Activated CD4-positive, alpha-beta T cell treated with anti-CD3 and anti-CD28 coated beads, Interleukin-2, amount 10 ng/mL, durations not matched to agents 7 days and 5 days (primary cell): ENCODE measurements around the gene OPA1. TPM values are rescaled to one million over a fixed set of nuclear protein-coding genes. Genes with fewer than 3 reads are reported as not detected.
"Not testable (repeated sequence)": the region's sequence is repeated elsewhere in the genome, so short reads cannot be mapped to it uniquely, and the experiment has no call there.

Experiments used
- CTCF ChIA-PET: fragments of 350-600 bp; sonication (Branson Sonifier 250); formaldehyde crosslinking; loops from one replicate; lab custom pipeline; 2021; ENCODE audit warnings: antibody characterized with exemption; lab: Charles Lee
- POLR2A ChIA-PET: fragments of 350-600 bp; sonication (Branson Sonifier 250); formaldehyde crosslinking; loops from one replicate; lab custom pipeline; 2021; ENCODE audit warnings: antibody characterized with exemption; lab: Charles Lee
- DNase-seq: peaks from one replicate; pipeline ENCODE4 v3.0.0-alpha.2; 2020
- H3K27ac Mint-ChIP-seq: one replicate; pipeline ENCODE4 v1.8.0; 2021; ENCODE audit warnings: mild to moderate bottlenecking, moderate library complexity, mixed read lengths
- H3K27me3 Mint-ChIP-seq: one replicate; pipeline ENCODE4 v1.8.0; 2021; ENCODE audit warnings: mixed read lengths
- H3K36me3 Mint-ChIP-seq: one replicate; pipeline ENCODE4 v1.8.0; 2021; ENCODE audit warnings: low read depth, mixed read lengths
- H3K4me1 Mint-ChIP-seq: one replicate; pipeline ENCODE4 v1.8.0; 2021; ENCODE audit warnings: mixed read lengths
- H3K4me3 Mint-ChIP-seq: one replicate; pipeline ENCODE4 v1.8.0; 2021; ENCODE audit warnings: mild to moderate bottlenecking, moderate library complexity, mixed read lengths
- H3K9me3 Mint-ChIP-seq: one replicate; pipeline ENCODE4 v1.8.0; 2021; ENCODE audit warnings: mixed read lengths
- total RNA-seq, 2 experiments: library from RNA; stranded (reverse); gene quantifications; one replicate each; pipeline ENCODE4 v1.2.3, GENCODE V29; 2021

Gene OPA1
- total RNA-seq, 2 experiments from 2014 or later = 58.8 to 62.7 TPM

- H3K9me3 Mint-ChIP-seq = no peaks in the 10 kb centered on the region
- H3K4me3 Mint-ChIP-seq = no peak overlapping the region
- H3K27me3 Mint-ChIP-seq = no peaks in the 10 kb centered on the region
- H3K4me1 Mint-ChIP-seq = peaks cover 52% of the 10 kb centered on the region
- H3K36me3 Mint-ChIP-seq = peaks cover 35% of the 10 kb centered on the region
- ChIA-PET POLR2A (no interaction called here), CTCF (no interaction called here)
- no peak overlapping the region for H3K27ac Mint-ChIP-seq
- no peak for DNase-seq
These were observed 3.0 kb downstream of the OPA1 start for GRCh38 chr3:193595939-193596487.

DNA sequence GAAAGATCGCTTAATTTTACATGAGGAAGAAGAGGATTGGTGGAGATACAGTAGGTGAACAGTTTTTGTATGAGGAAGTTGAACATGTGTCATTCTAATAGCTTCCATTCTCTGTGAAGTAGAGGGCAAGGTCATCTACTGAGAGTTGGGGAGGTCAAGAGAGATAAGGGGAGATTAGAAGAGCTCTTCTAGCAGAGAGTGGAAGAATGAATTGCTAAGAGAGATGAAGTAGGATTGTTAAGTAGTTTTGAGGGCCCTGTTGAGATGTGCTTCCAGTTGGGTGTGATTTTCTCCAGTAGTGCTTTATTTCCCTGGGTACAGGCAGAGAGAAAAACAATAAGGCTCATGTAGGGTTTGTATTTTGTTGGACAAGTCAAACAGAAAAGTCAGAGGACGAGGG is 5.2 kb downstream of the OPA1 start:
- Mint-ChIP-seq H3K27ac (no peak overlapping the region), H3K9me3 (no peaks in the 10 kb centered on the region), H3K27me3 (no peaks in the 10 kb centered on the region), H3K36me3 (peaks cover 36% of the 10 kb centered on the region), H3K4me3 (no peak overlapping the region), H3K4me1 (peaks cover 35% of the 10 kb centered on the region)
- CTCF ChIA-PET = interaction anchor here (1.6 kb wide), 1 partner anchor 16 kb away, joined by 3 read pairs; no protein-coding TSS in a partner anchor
- POLR2A ChIA-PET = no interaction called here
- DNase-seq = no peak

DNA sequence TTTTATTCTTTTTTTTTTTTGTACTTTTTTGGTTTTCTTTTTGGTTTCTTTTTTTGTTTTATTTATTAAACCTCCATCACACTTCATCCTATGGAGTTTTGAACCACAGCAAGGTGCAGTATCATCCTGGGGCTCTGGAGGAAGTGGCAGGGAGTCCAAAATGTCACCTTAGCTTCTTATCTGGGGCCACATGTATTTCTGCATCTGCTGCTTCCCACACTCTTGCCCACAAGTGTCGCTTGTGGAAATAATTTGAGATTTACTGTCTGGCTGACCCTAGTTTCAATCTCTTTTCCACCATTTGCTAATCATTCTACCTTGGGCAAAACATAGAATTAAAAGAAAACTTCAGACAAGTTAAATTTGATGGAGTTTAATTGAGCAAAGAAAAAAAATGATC is 6.4 kb downstream of the OPA1 start:
- ChIA-PET CTCF (interaction anchor here (0.8 kb wide), 1 partner anchor 28 kb away, joined by 4 read pairs; no protein-coding TSS in a partner anchor), POLR2A (no interaction called here)
- Mint-ChIP-seq H3K36me3 (peaks cover 32% of the 10 kb centered on the region), H3K27me3 (no peaks in the 10 kb centered on the region), H3K27ac (no peak overlapping the region), H3K4me3 (no peak overlapping the region), H3K9me3 (no peaks in the 10 kb centered on the region), H3K4me1 (peaks cover 29% of the 10 kb centered on the region)
- DNase-seq = no peak

DNA sequence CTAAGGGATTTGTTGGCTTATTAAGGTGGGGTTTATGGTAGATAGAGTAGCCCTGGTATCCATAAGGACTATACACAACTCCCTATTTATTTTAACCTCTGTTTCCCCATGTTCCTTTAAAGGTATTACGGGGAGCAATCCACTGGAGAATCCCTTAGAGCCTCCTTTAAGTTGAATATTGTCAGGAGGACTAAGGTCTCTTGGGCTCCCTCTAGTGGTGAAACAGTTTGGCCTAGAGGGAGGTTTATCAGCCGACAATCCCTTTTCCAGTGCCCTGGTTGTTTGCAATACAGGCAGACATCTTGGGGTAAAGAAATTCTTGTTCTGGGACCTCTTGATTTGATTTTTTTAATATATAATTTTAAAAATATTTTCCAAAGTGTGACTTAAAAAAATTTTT is 12.9 kb downstream of the OPA1 start:
- peak; percentile 70 for DNase-seq
- H3K4me3 Mint-ChIP-seq = no peak overlapping the region
- H3K27me3 Mint-ChIP-seq = no peaks in the 10 kb centered on the region
- H3K27ac Mint-ChIP-seq = no peak overlapping the region
- H3K4me1 Mint-ChIP-seq = peaks cover 3% of the 10 kb centered on the region
- ChIA-PET POLR2A (no interaction called here), CTCF (no interaction called here)
- H3K36me3 Mint-ChIP-seq = peaks cover 29% of the 10 kb centered on the region
- peaks cover 5% of the 10 kb centered on the region for H3K9me3 Mint-ChIP-seq

DNA sequence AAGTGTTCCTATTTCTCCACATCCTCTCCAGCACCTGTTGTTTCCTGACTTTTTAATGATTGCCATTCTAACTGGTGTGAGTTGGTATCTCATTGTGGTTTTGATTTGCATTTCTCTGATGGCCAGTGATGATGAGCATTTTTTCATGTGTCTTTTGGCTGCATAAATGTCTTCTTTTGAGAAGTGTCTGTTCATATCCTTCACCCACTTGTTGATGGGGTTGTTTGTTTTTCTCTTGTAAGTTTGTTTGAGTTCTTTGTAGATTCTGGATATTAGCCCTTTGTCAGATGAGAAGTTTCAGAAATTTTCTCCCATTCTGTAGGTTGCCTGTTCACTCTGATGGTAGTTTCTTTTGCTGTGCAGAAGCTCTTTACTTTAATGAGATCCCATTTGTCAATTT is 13.9 kb downstream of the OPA1 start:
- H3K4me3 Mint-ChIP-seq, H3K27ac Mint-ChIP-seq, H3K4me1 Mint-ChIP-seq, H3K27me3 Mint-ChIP-seq, DNase-seq, CTCF ChIA-PET, POLR2A ChIA-PET: not testable (repeated sequence)
- peaks cover 34% of the 10 kb centered on the region for H3K36me3 Mint-ChIP-seq
- peaks cover 10% of the 10 kb centered on the region for H3K9me3 Mint-ChIP-seq

DNA sequence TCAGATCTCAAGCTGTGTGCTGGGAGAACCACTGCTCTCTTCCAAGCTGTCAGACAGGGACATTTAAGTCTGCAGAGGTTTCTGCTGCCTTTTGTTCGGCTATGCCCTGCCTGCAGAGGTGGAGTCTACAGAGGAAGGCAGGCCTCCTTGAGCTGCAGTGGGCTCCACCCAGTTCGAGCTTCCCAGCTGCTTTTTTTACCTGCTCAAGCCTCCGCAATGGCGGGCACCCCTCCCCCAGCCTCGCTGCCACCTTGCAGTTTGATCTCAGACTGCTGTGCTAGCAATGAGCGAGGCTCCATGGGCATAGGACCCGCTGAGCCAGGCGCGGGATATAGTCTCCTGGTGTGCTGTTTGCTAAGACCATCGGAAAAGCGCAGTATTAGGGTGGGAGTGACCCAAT is 17.5 kb downstream of the OPA1 start:
- H3K4me3 Mint-ChIP-seq, CTCF ChIA-PET, H3K27ac Mint-ChIP-seq, DNase-seq, POLR2A ChIA-PET, H3K27me3 Mint-ChIP-seq: not testable (repeated sequence)
- Mint-ChIP-seq H3K4me1 (peaks cover 19% of the 10 kb centered on the region), H3K9me3 (peaks cover 22% of the 10 kb centered on the region), H3K36me3 (peaks cover 63% of the 10 kb centered on the region)

DNA sequence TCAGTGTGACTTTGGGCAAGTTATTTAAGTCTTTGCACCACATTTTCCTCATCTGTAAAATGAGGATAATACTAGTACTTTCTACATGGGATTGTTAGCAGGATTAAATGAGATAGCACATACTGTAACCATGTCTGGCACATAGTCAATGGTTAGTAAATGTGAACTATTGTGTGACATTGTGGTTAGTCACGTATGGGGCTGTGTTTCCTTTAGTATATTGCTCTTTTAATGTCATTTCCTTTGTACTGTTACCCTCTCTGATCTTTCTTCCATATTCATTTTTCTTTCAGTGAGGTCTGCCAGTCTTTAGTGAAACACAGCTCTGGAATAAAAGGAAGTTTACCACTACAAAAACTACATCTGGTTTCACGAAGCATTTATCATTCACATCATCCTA is 21.4 kb downstream of the OPA1 start:
- H3K4me1 Mint-ChIP-seq = peaks cover 22% of the 10 kb centered on the region
- H3K4me3 Mint-ChIP-seq = no peak overlapping the region
- peak overlapping the region; percentile 78 for H3K27ac Mint-ChIP-seq
- ChIA-PET CTCF (interaction anchor here (1.1 kb wide), 1 partner anchor 16 kb away, joined by 3 read pairs; no protein-coding TSS in a partner anchor), POLR2A (no interaction called here)
- no peak for DNase-seq
- H3K9me3 Mint-ChIP-seq = peaks cover 22% of the 10 kb centered on the region
- H3K27me3 Mint-ChIP-seq = no peaks in the 10 kb centered on the region
- H3K36me3 Mint-ChIP-seq = peaks cover 75% of the 10 kb centered on the region

GRCh38 chr3:193617628-193618027 is 24.6 kb downstream of the OPA1 start:
- peaks cover 40% of the 10 kb centered on the region for H3K4me1 Mint-ChIP-seq
- H3K36me3 Mint-ChIP-seq = peaks cover 61% of the 10 kb centered on the region
- no peak overlapping the region for H3K4me3 Mint-ChIP-seq
- no peaks in the 10 kb centered on the region for H3K27me3 Mint-ChIP-seq
- ChIA-PET CTCF (interaction anchor here (1.3 kb wide), 1 partner anchor 48 kb away, joined by 3 read pairs; no protein-coding TSS in a partner anchor), POLR2A (no interaction called here)
- no peak overlapping the region for H3K27ac Mint-ChIP-seq
- DNase-seq = no peak
- H3K9me3 Mint-ChIP-seq = peaks cover 6% of the 10 kb centered on the region

DNA sequence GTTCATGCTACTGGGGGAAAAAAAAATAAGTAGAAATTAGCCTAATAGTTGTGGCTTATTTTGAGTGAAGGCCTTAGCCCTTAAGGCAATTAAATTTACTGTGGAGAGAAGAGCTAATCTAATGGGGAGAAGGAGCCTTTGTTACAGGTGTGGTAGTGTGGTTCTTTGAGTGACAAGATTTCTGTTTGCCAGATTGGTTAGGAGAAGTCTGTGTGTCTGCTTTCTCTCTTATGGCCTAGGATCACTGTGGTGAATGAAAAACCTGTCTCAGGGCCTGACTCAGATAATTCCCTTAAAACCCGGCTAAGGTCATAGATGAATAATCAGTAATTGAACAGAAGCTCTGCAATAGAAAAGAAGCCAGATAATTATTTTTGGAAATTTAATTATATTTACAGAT is 27.0 kb downstream of the OPA1 start:
- POLR2A ChIA-PET = no interaction called here
- Mint-ChIP-seq H3K9me3 (no peaks in the 10 kb centered on the region), H3K27me3 (no peaks in the 10 kb centered on the region), H3K4me3 (no peak overlapping the region), H3K4me1 (peaks cover 28% of the 10 kb centered on the region), H3K27ac (peak overlapping the region; percentile 7), H3K36me3 (peaks cover 52% of the 10 kb centered on the region)
- CTCF ChIA-PET = interaction anchor here (0.9 kb wide), 1 partner anchor 8 kb away, joined by 4 read pairs; no protein-coding TSS in a partner anchor
- no peak for DNase-seq

DNA sequence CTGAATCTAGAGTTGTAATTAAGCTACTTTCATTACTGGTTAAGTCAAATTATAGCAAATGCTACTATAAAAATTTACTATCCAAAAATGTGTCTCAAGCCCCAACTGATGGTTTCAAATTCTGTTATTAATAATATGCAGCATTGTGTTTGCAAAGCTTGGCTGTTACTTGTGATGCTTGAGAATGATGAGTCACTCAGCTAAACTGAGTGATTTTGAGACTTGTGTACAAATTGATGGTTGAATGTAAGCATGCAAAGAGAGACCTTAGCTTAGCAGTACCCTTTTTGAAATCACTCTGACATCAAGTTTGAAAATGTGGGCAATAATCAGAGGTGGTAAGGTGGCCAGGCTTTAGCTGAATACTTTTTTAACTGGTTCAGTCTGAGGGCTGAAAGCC is 27.6 kb downstream of the OPA1 start:
- DNase-seq = no peak
- Mint-ChIP-seq H3K4me3 (no peak overlapping the region), H3K4me1 (peaks cover 25% of the 10 kb centered on the region), H3K27ac (no peak overlapping the region), H3K9me3 (no peaks in the 10 kb centered on the region), H3K27me3 (no peaks in the 10 kb centered on the region), H3K36me3 (peaks cover 47% of the 10 kb centered on the region)
- ChIA-PET POLR2A (no interaction called here), CTCF (interaction anchor here (0.9 kb wide), 1 partner anchor 9 kb away, joined by 4 read pairs; no protein-coding TSS in a partner anchor)

DNA sequence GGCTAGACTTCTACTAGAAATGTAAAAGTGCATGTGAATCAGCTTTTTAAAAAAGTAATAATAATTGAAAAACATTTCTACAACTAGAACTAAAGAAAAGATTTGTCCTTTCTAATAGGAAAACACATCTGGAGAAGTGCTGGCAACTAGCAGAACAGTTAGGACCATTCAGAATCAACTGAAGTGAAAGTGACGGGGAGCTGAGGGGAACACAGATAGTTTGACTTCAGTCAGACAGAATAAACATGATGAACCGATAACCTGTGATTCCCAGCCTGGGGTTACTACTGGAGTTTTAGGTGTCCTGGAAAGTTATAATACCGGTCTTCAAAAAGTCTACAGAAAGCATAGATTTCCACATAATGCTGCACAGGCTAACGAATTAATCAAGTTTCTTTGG is 28.1 kb downstream of the OPA1 start:
- no peaks in the 10 kb centered on the region for H3K27me3 Mint-ChIP-seq
- no peak for DNase-seq
- H3K4me1 Mint-ChIP-seq = peaks cover 25% of the 10 kb centered on the region
- POLR2A ChIA-PET = no interaction called here
- H3K9me3 Mint-ChIP-seq = no peaks in the 10 kb centered on the region
- CTCF ChIA-PET = interaction anchor here (0.9 kb wide), 1 partner anchor 9 kb away, joined by 4 read pairs; no protein-coding TSS in a partner anchor
- peaks cover 47% of the 10 kb centered on the region for H3K36me3 Mint-ChIP-seq
- no peak overlapping the region for H3K4me3 Mint-ChIP-seq
- H3K27ac Mint-ChIP-seq = no peak overlapping the region

DNA sequence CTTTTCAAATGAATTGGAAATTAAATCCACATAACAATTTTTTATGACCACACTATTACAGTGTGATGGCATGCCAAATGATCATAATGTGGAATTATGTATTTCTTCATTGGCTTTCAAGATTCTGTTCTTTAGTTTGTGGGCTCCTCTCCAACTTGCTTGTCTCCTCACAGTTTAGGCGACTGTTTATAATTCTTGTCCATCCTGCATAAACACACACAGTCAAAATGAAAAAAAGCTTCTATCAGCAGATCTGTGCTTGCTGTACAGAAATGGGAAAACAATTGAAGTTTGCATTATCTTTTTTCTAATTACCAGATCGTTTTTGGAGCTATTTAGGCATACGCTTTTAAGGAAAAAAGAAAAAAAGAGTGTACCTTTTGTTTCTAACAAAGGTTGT is 37.0 kb downstream of the OPA1 start:
- Mint-ChIP-seq H3K27me3 (no peaks in the 10 kb centered on the region), H3K36me3 (peaks cover 21% of the 10 kb centered on the region), H3K9me3 (no peaks in the 10 kb centered on the region), H3K4me3 (no peak overlapping the region), H3K27ac (no peak overlapping the region), H3K4me1 (no peaks in the 10 kb centered on the region)
- ChIA-PET POLR2A (no interaction called here), CTCF (no interaction called here)
- no peak for DNase-seq

GRCh38 chr3:193637831-193638230 is 44.8 kb downstream of the OPA1 start:
- ChIA-PET CTCF (no interaction called here), POLR2A (no interaction called here)
- H3K36me3 Mint-ChIP-seq = peaks cover 9% of the 10 kb centered on the region
- H3K27ac Mint-ChIP-seq = no peak overlapping the region
- no peaks in the 10 kb centered on the region for H3K9me3 Mint-ChIP-seq
- no peak overlapping the region for H3K4me3 Mint-ChIP-seq
- H3K4me1 Mint-ChIP-seq = no peaks in the 10 kb centered on the region
- no peak for DNase-seq
- H3K27me3 Mint-ChIP-seq = no peaks in the 10 kb centered on the region

DNA sequence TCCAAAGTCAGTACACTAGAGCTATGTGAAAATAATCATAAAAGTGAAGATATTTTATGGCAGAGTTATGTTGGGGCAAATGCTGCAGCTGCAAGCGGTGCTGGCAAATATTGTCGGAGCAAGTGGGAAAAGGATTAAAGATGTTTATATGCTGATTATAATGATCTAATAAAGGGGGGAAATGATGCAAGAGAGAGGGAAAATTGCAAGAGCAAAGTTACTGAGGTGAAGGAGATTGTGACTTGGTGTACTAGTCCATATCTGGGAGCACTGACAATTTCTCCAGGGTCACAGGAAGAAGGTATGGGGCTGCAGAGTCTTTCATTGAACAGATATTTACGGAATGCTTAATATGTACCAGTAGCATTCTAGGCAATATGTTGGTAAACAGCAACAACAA is 45.8 kb downstream of the OPA1 start:
- ChIA-PET CTCF (no interaction called here), POLR2A (no interaction called here)
- H3K36me3 Mint-ChIP-seq = peaks cover 10% of the 10 kb centered on the region
- DNase-seq = no peak
- H3K9me3 Mint-ChIP-seq = no peaks in the 10 kb centered on the region
- H3K4me3 Mint-ChIP-seq = no peak overlapping the region
- H3K27me3 Mint-ChIP-seq = no peaks in the 10 kb centered on the region
- no peaks in the 10 kb centered on the region for H3K4me1 Mint-ChIP-seq
- no peak overlapping the region for H3K27ac Mint-ChIP-seq
